GM21390 (cell line): ENCODE results near the gene YBX2.

Experiments used
- ATAC-seq: cut with Tn5 transposase; IDR thresholded peaks from one replicate; pipeline ENCODE4 v1.9.1; 2021; ENCODE audit not compliant: unreplicated experiment

The YBX2 gene

GRCh38 chr17:7304179-7304578 is 9.7 kb upstream of the YBX2 start:
- no peak for ATAC-seq

- no peak for ATAC-seq
Measured at GRCh38 chr17:7296189-7296861, 1.9 kb upstream of the YBX2 start.

- ATAC-seq = no peak
Measured at GRCh38 chr17:7295230-7296180, 1.1 kb upstream of the YBX2 start.

- no peak for ATAC-seq
Measured at GRCh38 chr17:7293816-7294613, 424 bp downstream of the YBX2 start.

- ATAC-seq = no peak
Measured at GRCh38 chr17:7293159-7293558, 1.3 kb downstream of the YBX2 start.

- no peak for ATAC-seq
Measured at GRCh38 chr17:7292729-7293128, 1.7 kb downstream of the YBX2 start.

- no peak for ATAC-seq
Measured at GRCh38 chr17:7292194-7292593, 2.2 kb downstream of the YBX2 start.

GRCh38 chr17:7290685-7291084 is 3.8 kb downstream of the YBX2 start:
- ATAC-seq = no peak

- ATAC-seq = no peak
Measured at GRCh38 chr17:7290166-7290565, 4.3 kb downstream of the YBX2 start.

GRCh38 chr17:7289256-7290032 is 5.0 kb downstream of the YBX2 start:
- no peak for ATAC-seq

- no peak for ATAC-seq
Measured at GRCh38 chr17:7285679-7286078, 8.8 kb downstream of the YBX2 start.

- no peak for ATAC-seq
Measured at GRCh38 chr17:7284911-7285310, 9.5 kb downstream of the YBX2 start.

- ATAC-seq = no peak
Measured at GRCh38 chr17:7283471-7284216, 10.8 kb downstream of the YBX2 start.

- ATAC-seq = no peak
Measured at GRCh38 chr17:7282752-7283321, 11.6 kb downstream of the YBX2 start.

GRCh38 chr17:7281953-7282751 is 12.3 kb downstream of the YBX2 start:
- no peak for ATAC-seq

- ATAC-seq = no peak
Measured at GRCh38 chr17:7281074-7281952, 13.1 kb downstream of the YBX2 start, which contains the start of gene SLC2A4. Gene SLC2A4, plus strand, starts transcription at chr17:7281718. Its CDS starts 217 bp downstream, at chr17:7281935.

- no peak for ATAC-seq
Measured at GRCh38 chr17:7280519-7281073, 13.8 kb downstream of the YBX2 start.
